Left hindlimb (tissue), 1 donor: ENCODE measurements around the gene NOM1.

ENCODE experiments used
- DNase-seq: peaks from one replicate; pipeline ENCODE4 v3.0.0-alpha.2; 2018

NOM1 gene

DNA sequence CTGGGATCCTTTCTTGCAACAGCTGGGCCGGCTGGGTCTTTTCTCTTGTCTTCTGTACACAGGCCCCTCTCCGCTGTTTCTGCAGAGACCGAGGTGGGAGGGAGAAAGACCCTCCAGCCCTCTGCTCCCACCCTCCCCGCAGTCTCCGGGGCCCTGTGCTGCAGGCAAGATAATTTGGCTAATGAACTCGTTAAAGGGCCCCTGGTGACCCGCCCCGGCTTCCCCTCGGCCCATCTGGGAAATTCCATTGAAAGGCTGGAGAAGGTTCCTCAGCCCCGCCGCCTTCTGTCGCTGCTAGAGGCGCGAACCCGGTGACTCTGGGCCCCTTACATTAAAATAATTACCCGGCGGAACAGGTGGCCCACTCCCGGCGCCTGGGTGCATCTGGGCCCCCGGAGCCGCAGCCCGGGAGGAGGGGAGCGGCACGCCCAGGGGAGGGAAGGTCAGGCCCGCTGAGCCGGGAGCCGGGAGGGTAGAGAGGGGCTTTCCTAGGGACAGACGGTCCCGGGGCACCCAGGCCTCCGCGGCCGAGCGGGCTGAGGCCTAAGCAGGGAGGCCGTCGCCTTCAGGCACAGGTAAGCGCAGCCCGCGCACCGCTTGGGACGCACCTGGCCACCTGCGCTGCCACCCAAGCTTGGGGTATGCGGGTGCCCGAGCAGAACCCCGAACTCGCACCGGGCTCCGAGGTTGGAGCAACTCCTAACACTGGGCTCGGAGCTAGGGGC, 68.3 kb downstream of the NOM1 start:
- DNase-seq: no peak

DNA sequence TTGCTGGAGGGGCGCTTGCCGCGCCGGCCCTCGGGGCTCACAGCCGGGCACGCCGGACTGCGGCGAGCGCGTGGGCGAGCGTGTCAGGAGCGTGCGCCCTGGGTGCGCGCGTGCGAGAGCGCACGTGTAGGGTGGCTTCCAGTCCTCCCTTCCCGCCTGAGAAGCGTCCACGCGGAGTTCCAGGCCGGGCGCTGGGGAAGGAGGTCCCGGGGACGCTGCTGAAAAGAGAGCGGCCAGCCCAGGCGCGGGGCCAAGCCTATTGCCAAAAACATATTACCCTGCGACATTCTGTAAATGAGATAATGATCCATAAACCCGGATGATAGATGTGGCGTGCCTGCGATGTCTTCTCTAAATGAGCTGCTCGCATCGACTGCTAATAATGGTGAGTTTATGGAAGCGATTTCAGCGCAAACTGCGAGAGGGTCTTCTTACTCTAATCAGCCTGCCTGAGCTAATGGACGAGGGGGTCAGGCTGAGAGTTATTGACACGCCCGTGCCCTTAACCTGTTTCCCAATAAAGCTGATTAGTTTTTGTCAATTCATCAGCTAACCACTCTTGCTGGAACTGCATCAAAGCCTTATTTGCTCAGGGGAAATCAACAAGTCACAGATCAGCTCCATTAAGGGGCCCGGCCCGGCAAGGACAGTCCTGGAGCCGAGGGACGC, 69.0 kb downstream of the NOM1 start:
- DNase-seq: no peak

DNA sequence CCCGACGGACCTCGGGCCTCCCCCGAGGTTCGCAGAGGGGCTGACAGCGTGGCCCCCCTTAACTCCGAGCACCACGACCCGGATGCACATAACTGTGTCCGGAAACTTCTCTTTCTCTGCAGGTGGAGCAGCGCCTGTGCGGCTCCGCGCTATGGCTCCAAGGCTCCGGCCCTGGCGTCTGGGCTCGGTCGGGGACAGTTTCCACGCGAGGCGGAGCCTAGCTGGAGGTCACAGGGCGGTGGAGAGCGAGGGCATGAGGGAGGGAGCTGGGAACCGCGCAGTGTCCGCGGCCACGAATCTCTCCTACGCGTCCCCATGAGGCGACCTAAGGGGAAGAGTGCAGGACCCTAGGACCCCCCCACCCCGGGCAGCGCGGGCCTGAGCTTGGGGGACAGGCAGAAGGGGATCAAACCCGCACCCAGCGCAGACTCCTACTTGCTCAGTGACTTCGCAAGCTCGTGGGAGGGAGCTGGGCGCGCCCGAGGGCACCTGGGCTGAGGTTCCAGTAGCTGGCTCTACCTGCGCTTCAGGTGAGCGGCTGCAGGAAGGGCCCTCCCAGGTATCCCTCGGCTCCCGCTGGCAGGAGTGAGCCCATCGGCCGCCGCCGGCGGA, 69.6 kb downstream of the NOM1 start:
- no peak for DNase-seq

DNA sequence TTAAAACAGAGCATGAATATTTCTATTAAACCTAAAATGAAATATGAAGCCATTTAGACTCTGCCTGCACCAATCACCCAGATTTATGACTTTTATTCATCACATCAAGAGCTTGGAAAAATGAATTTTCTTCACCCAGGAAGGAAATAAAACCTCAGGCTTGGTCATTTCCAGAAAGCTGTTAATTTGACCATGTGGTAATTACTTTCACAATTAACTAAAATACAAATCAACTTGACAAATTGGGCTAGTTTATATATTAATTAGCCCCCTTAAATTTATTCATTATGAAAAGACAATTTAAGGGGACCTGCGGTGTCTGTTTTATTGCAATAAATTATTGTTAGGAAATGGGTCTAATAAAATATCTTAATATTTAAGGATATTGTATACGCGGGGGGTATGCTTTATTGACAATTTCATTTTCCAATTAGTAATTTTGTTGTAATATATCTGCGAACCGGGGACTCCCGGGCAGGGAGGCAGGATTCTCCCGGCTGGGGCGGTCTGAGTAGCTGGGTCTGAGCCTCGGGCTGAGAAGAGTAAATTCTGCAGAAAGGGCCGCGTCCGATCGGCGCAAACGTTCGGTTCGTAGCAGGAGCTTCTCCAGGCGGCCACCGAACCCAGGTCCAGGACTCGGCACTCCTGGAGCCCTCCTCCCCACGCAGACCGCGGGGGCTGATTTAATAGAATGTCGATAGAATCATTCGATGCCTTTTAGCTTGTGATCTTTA, 70.4 kb downstream of the NOM1 start:
- DNase-seq: no peak

DNA sequence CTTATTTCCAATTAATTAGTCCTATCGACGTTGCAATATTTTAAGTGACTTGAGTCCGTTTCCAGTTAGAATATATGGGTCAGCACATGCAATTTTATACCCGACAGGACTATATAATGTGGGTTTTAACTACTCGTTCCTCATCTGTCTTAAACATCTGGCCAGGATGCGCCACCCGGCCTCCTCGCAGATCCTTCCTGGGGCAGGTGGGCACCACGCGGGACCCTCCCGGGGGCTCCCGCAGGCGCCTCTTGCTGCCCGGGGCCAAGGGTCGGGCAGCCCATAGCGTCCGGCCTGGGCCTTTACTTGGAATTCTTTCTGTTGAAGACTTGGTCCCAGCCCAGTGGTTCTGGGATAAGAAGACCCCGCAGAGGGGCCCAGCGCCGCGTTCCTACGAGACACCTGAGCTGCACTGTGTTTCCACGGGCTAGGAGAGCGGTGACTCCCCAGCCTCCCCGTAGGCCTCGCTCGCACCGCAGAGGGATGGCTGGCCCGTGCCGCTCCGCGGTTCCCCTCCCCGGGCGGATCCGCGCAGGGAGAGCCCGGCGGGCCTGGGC, 71.1 kb downstream of the NOM1 start:
- no peak for DNase-seq

DNA sequence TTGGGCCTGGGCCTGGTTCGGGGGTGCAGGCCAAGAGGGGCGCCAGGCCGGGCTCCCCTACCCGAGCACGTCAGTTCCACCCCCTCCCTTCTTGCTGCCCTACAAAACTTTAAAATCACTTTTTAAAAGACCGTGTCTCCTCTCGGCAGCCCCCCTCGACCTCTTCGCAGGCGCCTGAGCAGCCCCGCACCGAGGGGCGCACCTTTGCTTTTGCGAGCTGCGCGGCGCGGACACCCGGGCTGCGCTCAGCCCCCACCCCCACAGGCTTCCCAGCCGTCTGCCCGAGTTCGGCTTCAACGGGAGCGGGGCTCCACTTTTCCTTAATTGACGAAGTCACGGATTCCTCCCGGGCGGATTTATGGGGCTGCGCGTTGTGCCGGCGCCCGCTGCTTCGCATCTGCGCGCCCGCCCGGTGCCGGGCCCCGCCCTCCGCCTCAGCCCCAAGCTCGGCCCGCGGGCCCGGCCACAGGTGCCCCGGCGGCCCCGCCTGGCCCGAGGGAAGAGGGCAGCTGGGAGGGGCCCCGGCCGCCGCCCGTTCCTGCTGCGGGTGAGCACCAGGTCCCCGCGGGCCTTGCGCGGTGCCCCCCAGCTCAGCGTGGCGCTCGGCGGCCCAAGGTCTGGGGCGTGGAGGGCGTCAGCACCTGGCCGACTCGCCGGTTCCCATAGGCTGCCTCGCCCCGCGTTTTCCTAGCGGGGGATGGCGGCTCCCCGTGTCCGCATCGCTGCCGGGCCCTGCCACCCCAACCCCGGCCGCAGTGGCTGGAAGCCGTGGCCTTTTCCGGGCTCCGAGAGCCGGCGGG, 71.8 kb downstream of the NOM1 start:
- DNase-seq: no peak

DNA sequence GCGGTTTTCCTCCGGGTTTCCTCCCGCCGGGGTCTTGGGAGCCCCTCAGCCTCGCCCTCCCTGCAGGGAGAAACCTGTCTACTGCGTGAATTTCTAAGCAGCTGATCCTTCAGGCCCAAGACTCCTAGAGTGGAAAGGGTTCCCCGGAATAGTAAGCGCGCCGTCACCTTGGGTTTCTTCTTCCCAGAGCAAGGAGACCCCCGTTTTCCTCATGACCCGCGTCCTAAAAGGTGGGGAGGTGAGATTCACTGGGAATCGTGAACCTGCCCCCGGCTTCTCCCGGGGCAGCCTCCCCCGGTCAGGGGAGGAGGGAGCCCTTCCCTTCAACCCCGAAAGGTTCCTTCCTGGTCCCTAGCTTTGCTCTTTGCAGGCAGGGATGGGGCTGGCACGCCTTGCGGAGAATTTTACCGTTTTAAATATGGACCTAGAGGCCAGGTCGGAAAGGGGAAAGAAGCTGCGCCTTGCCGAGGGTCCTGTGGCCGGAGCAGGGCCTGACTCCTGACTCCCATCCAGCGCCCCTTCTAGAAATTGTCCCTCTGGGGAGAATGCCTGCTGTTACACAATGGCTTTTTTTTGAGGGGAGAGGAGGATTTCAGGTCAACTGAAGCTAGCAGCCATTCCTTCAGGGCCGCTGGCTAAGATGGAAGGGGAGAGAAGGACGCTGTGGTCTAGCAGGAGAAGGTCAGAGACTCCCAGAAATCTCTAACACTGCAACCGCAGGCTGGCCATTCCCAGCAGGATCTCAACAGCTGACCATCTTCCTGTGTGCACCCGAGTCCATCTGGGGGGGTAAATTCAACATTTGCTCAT, 72.6 kb downstream of the NOM1 start:
- no peak for DNase-seq
